GM04504 (cell line): ENCODE data around the gene CHADL.
A peak's percentile ranks its signal among the peaks of the same experiment; 100 is the strongest.
"Not testable (repeated sequence)": the region's sequence is repeated elsewhere in the genome, so short reads cannot be mapped to it uniquely, and the experiment has no call there.

Source experiments
- DNase-seq: peaks from one replicate; pipeline ENCODE4 v3.0.0-alpha.2; 2012; ENCODE audit warnings: low read depth

Gene CHADL

DNA sequence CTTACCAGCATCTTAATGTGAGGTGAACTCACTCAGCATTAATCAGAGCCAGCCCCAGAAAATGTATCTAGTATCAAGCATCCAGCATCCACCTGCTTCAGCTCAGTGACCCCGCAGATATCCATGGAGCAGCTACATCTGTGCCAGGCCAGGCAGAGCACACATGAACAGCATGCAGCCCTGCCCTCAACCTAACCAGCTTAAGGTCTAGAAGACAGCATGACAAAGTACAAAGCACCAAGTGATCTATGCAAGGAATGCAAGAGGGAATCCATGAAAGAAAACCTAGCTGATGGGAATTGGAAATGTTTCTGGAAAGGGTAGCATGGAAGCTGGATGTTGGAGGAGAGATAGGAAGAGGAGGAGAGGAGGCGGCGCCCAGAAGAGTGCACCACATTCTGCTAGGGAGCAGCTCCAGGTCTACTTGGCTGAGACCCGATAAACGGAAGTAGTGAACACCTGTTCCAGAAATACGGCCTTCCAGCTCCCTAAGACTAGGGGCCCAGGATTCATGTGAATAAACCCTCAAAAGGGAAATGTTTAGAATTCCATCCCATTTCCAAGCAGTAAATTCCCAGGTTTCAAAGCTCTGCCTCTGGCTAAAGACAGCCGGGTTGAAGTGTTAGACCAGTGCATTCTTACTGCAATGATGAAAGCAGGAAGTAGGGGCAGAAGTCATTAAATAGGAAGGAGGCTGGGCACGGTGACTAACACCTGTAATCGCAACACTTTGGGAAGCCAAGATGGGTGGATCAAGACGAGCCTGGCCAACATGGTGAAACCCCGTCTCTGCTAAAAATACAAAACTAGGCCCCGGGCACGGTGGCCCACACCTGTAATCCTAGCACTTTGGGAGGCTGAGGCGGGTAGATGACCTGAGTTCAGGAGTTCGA lies 59.1 kb downstream of the CHADL start:
- peak; percentile 55 for DNase-seq

DNA sequence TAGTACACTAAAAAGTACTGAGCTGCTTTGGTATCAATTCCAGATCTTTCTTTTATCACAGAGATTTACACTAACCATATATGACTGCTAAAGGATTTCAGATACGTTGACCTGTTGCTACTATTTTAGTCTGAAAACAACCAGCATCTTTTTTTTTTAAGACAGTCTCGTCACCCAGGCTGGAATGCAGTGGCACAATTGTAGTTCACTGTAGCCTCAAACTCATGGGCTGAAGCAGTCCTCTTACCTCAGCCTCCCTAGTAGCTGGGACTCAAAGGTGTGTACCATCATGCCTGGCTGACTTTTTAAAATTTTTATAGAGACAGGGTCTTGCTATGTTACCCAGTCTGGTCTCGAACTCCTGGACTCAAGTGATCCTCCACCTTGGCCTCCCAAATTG lies 59.8 kb downstream of the CHADL start:
- DNase-seq: no peak

DNA sequence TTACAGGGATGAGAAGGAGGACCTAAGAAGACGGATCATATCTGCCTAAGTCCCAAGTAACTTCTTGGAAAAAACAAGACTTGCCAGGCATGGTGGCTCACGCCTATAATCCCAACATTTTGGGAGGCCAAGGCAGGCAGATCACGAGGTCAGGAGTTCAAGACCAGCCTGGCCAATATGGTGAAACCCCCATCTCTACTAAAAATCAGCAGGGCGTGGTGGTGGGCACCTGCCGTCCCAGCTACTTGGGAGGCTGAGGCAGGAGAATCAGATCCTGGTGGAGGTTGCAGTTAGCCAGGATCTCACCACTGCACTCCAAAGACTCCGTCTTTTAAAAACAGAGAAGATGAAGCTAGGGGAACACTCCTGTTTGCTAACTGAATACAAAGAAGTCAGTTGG lies 60.4 kb downstream of the CHADL start:
- not testable (repeated sequence) for DNase-seq
